Fibroblast of the aortic adventitia (primary cell): ENCODE measurements around the gene TIPRL. TPM values are rescaled to one million over a fixed set of nuclear protein-coding genes. Genes with fewer than 3 reads are reported as not detected.
A peak's percentile ranks its signal among the peaks of the same experiment; 100 is the strongest.
"Not testable (repeated sequence)": the region's sequence is repeated elsewhere in the genome, so short reads cannot be mapped to it uniquely, and the experiment has no call there.

ENCODE experiments used
- DNase-seq: peaks from one replicate; pipeline ENCODE4 v3.0.0-alpha.2; 2010; ENCODE audit warnings: low read depth
- H3K4me3 ChIP-seq: 2 replicates; pipeline ENCODE4 v1.5.1; 2011; ENCODE audit warnings: low read depth, mild to moderate bottlenecking, control low read depth, low read length, moderate library complexity
- CTCF ChIP-seq: IDR thresholded peaks from 2 replicates; pipeline ENCODE4 v1.5.1; 2011; ENCODE audit warnings: mild to moderate bottlenecking, low read length, control low read depth, inconsistent platforms; ENCODE audit not compliant: insufficient read depth
- total RNA-seq: library from RNA; depleted of rRNA; stranded (reverse); fragments of >200 nt; gene quantifications from 2 replicates; pipeline ENCODE4 v1.2.3, GENCODE V29; 2012; ENCODE audit warnings: low replicate concordance

Gene TIPRL
- total RNA-seq, 1 donor: 41.7 TPM

GRCh38 chr1:168187177-168187576 lies 8.4 kb downstream of the TIPRL start:
- DNase-seq: no peak
- no peak for TF ChIP-seq CTCF
- H3K4me3 ChIP-seq: no peak overlapping the region

- H3K4me3 ChIP-seq: no peak overlapping the region
- no peak for TF ChIP-seq CTCF
- DNase-seq: no peak
Observed at GRCh38 chr1:168190403-168190802, 11.6 kb downstream of the TIPRL start.

- TF ChIP-seq CTCF: no peak
- DNase-seq: no peak
Observed at GRCh38 chr1:168195199-168196135, 16.7 kb downstream of the TIPRL start.

GRCh38 chr1:168199056-168199455 lies 20.3 kb downstream of the TIPRL start:
- no peak for TF ChIP-seq CTCF
- no peak overlapping the region for H3K4me3 ChIP-seq
- DNase-seq: no peak

More at GRCh38 chr1:168195199-168196135, 16.7 kb downstream of the TIPRL start:
- no peak overlapping the region for H3K4me3 ChIP-seq

- H3K4me3 ChIP-seq: no peak overlapping the region
- TF ChIP-seq CTCF: no peak
- DNase-seq: peak; percentile 95
Observed at GRCh38 chr1:168202941-168203654, 24.3 kb downstream of the TIPRL start.

GRCh38 chr1:168206111-168206510 lies 27.3 kb downstream of the TIPRL start:
- no peak for TF ChIP-seq CTCF
- DNase-seq: peak; percentile 40
- H3K4me3 ChIP-seq: no peak overlapping the region

GRCh38 chr1:168207673-168208072 lies 28.9 kb downstream of the TIPRL start:
- not testable (repeated sequence) for H3K4me3 ChIP-seq, DNase-seq
